Lower leg skin (tissue), 4 donors: ENCODE results near the gene PSRC1. TPM values are rescaled to one million over a fixed set of nuclear protein-coding genes. Genes with fewer than 3 reads are reported as not detected.

Experiments used
- DNase-seq, 2 donors: peaks; one replicate each; pipeline ENCODE4 v3.0.0-alpha.2; 2019; ENCODE audit warnings: low spot score in 2 of 2
- H3K4me3 ChIP-seq: fragments of 200-600 bp; sonication (generic); 2 replicates; pipeline ENCODE4 v1.5.1; 2017; ENCODE audit warnings: mild to moderate bottlenecking, low read depth; ENCODE audit not compliant: poor library complexity, severe bottlenecking
- POLR2A ChIP-seq, 2 donors: fragments of 450-650 bp; IDR thresholded peaks; one replicate each; pipeline ENCODE4 v1.6.1; 2016 to 2017; ENCODE audit warnings: antibody characterized with exemption in 2 of 2, mild to moderate bottlenecking in 1 of 2, moderate library complexity in 1 of 2
- WGBS, 2 donors: methylation state at CpG; one replicate each; pipeline ENCODE4 v1.1.5; 2018; 5-methylcytosine and 5-hydroxymethylcytosine counted together
- intact Hi-C: fragments of 100-400 bp; cut with DNase I; formaldehyde crosslinking; loops from one replicate; pipeline ENCODE4 v1.15.0; 2023; ENCODE audit warnings: low total_unique reads
- total RNA-seq, 4 donors: library from RNA; depleted of rRNA; stranded (reverse); fragments of >200 nt; gene quantifications; one replicate each; pipeline ENCODE4 v1.1.0, GENCODE V29; 2016
- TF ChIP-seq, protein P1 (sequence below), 3 donors: fragments of 450-650 bp; IDR thresholded peaks; one replicate each; pipeline ENCODE4 v1.5.1; 2016; ENCODE audit warnings: antibody characterized with exemption in 3 of 3, mild to moderate bottlenecking in 3 of 3, moderate library complexity in 2 of 3

The PSRC1 gene
- total RNA-seq, 4 donors from 2014 or later, result 2.8 to 6.9 (median 5.3) TPM

DNA sequence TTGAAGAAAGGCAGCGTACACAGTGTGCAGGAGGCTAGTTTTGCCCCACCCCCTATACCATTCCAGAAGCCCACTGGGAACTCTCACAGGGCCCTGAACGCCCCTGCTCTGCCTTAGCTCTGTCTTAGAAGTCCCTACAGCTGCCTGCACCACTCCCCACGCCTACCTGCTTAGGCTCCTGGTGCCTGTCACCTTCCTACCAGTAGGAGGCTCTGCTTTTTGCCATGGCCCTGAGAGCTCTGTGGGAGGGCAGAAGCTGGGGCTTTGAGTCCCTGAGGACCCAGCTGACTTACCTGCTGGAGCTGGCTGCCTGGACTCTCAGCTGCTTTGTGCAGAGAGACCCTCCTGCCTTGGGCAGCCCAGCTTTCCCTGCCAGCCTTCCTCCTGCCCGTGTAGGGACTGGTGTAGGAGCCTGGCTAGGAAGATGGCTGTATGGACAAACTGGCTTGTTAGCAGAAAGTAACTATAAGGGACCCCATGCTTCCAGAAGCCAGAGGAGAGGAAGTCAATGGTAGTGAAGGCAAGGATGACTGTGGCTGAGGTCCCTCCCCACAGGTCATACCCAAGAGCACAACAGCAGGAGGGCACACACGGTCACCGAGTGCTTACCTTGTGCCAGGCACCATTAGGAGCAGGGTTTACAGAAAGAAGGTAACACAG, 43.4 kb downstream of the PSRC1 start:
- TF ChIP-seq, protein P1, sequence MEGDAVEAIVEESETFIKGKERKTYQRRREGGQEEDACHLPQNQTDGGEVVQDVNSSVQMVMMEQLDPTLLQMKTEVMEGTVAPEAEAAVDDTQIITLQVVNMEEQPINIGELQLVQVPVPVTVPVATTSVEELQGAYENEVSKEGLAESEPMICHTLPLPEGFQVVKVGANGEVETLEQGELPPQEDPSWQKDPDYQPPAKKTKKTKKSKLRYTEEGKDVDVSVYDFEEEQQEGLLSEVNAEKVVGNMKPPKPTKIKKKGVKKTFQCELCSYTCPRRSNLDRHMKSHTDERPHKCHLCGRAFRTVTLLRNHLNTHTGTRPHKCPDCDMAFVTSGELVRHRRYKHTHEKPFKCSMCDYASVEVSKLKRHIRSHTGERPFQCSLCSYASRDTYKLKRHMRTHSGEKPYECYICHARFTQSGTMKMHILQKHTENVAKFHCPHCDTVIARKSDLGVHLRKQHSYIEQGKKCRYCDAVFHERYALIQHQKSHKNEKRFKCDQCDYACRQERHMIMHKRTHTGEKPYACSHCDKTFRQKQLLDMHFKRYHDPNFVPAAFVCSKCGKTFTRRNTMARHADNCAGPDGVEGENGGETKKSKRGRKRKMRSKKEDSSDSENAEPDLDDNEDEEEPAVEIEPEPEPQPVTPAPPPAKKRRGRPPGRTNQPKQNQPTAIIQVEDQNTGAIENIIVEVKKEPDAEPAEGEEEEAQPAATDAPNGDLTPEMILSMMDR (IDR thresholded peaks at IDR 0.05), result no peak
- no peak for TF ChIP-seq POLR2A (IDR thresholded peaks at IDR 0.05)
- intact Hi-C loops, result no loop called here
- 37 to 48% methylated on average over 6 of the region's 6 CpGs for whole genome bisulfite sequencing, 2 donors
- no peak overlapping the region for H3K4me3 ChIP-seq
- DNase-seq, result no peak

DNA sequence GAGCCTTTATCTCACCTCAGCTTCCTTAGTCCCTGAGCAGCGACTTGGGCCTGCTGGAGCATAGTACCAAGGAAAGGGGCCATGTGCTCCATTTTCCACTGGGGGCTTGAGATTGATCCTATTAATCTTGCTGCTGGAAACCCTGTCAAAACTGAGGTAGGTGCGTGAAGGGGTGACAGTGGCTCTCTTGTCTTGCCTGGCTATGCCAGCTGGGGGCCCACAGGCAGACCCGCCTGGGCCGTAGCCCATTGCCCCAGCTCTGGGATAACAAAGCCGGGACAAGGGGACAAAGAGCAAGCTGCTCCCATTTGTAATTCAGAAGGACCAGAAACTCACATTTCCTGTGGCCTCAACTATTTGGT, 43.9 kb downstream of the PSRC1 start:
- WGBS, 2 donors, result 76 to 77% methylated on average over 5 of the region's 5 CpGs
- intact Hi-C loops, result no loop called here
- DNase-seq, result no peak
- TF ChIP-seq, protein P1 (IDR thresholded peaks at IDR 0.05), result no peak
- TF ChIP-seq POLR2A (IDR thresholded peaks at IDR 0.05), result no peak
- no peak overlapping the region for H3K4me3 ChIP-seq

DNA sequence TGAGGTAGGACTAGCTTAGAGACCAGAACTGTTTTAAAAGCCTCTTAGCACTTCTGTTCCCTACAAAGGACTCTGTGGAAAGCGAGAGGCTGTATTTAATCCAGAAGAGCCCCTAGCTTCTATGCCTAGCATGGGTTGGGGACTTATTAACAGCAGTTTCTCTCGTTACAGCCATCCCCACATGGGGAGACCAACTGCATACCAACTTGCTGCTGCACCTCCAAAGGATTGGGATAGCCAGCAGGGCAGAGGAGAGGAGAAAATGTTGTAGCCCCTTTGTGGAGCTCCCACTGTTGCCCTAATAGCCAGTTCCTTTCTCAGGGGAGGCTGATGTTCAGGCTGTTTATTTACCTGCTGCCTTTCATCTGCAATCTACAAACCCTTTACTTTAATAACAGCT, 44.6 kb downstream of the PSRC1 start:
- 89 to 92% methylated on average over 2 of the region's 2 CpGs for WGBS, 2 donors
- no peak overlapping the region for H3K4me3 ChIP-seq
- no peak for DNase-seq
- intact Hi-C loops, result no loop called here
- TF ChIP-seq, protein P1 (IDR thresholded peaks at IDR 0.05), result no peak
- no peak for TF ChIP-seq POLR2A (IDR thresholded peaks at IDR 0.05)

DNA sequence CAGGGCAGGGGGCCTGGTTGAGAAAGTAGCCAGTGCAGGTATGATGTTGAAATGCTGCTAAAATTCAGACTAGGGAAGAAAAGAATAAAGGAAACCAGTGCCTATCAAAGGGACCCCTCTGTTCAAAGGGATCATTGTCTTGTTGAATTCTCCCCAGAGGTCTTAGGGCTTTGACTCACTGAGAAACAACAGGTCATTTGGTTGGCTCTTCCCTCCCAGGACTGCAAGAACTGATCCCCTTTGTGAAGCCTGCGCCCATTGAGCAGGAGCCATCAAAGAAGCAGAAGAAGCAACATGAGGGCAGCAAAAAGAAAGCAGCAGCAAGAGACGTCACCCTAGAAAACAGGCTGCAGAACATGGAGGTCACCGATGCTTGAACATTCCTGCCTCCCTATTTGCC, 45.4 kb downstream of the PSRC1 start:
- DNase-seq, result no peak
- H3K4me3 ChIP-seq, result no peak overlapping the region
- TF ChIP-seq, protein P1 (IDR thresholded peaks at IDR 0.05), result no peak
- no peak for TF ChIP-seq POLR2A (IDR thresholded peaks at IDR 0.05)
- WGBS, 2 donors, result 94 to 95% methylated on average over 3 of the region's 3 CpGs
- intact Hi-C loops, result no loop called here

DNA sequence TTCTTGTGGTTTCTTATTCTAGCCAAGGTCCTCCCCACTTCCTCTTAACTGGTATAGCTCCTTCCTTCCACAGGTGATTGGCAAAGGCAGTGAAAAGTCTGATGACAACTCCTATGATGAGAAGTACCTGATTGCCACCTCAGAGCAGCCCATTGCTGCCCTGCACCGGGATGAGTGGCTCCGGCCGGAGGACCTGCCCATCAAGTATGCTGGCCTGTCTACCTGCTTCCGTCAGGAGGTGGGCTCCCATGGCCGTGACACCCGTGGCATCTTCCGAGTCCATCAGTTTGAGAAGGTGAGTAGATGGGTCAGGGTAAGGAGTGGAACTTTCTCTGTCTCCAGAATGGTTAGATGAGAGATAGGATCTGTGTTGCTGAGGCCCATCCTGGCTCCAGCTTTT, 47.8 kb downstream of the PSRC1 start:
- 93 to 97% methylated on average over 7 of the region's 7 CpGs for WGBS, 2 donors
- TF ChIP-seq, protein P1 (IDR thresholded peaks at IDR 0.05), result no peak
- TF ChIP-seq POLR2A (IDR thresholded peaks at IDR 0.05), result no peak
- intact Hi-C loops, result no loop called here
- DNase-seq, result no peak
- no peak overlapping the region for H3K4me3 ChIP-seq

DNA sequence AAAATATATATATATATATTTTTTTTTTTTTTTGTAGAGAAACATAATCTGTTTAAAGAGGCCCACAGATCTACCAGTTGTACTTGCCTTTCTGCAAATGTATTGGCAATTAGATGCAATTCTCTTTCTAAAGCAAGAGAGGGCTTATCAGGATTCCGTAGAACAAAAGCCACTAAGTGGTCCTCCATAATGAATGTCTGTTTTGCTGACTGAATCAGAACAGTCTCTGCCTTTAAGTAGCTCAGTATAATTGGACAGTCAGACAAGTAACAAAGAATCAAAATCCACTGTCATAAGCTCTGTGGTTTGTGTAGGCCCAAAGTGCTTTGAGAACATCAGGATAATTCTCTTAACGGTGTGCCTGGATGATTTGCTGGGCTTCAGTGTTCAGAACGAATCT, 51.9 kb downstream of the PSRC1 start:
- no peak overlapping the region for H3K4me3 ChIP-seq
- DNase-seq, result no peak
- 90% methylated on average over 3 of the region's 3 CpGs for WGBS, 2 donors
- no peak for TF ChIP-seq POLR2A (IDR thresholded peaks at IDR 0.05)
- intact Hi-C loops, result no loop called here

Other genes with a start within 250 kb of the PSRC1 start
- 10 to 100 TPM; 44.3 to 75.3 (median 49.0) TPM for gene WDR47, start 241.0 kb downstream of the PSRC1 start, total RNA-seq
- gene TAF13, start 207.1 kb downstream of the PSRC1 start, total RNA-seq, result 10 to 100 TPM; 22.2 to 28.9 (median 23.9) TPM
- 10 to 100 TPM; 24.8 to 52.3 (median 34.3) TPM for gene TMEM167B, start 192.4 kb downstream of the PSRC1 start, total RNA-seq
- 10 to 100 TPM; 16.4 to 60.0 (median 33.9) TPM for gene ELAPOR1, start 169.0 kb downstream of the PSRC1 start, total RNA-seq
- gene SARS1, start 69.2 kb downstream of the PSRC1 start, total RNA-seq, result 100 to 1,000 TPM; 154 to 172 (median 165) TPM
- 100 to 1,000 TPM in 2 of 4 donors, 10 to 100 TPM in 2; 86.4 to 109 (median 102) TPM for gene CELSR2, start 33.6 kb downstream of the PSRC1 start, total RNA-seq
- gene MYBPHL, start 23.9 kb upstream of the PSRC1 start, total RNA-seq, result not detected
- 10 to 100 TPM; 29.8 to 53.1 (median 39.5) TPM for gene SORT1, start 114.8 kb upstream of the PSRC1 start, total RNA-seq
- 10 to 100 TPM; 24.6 to 46.6 (median 30.2) TPM for gene PSMA5, start 143.3 kb upstream of the PSRC1 start, total RNA-seq
- 1 to 10 TPM in 1 of 4 donors, under 1 TPM in 2, not detected in 1; 0.27 to 1.8 (median 0.38) TPM for gene SYPL2, start 183.4 kb upstream of the PSRC1 start, total RNA-seq
- 1 to 10 TPM; 4.3 to 7.8 (median 4.8) TPM for gene ATXN7L2, start 200.8 kb upstream of the PSRC1 start, total RNA-seq
- gene CYB561D1, start 210.9 kb upstream of the PSRC1 start, total RNA-seq, result 10 to 100 TPM; 11.3 to 22.7 (median 17.8) TPM
- 1 to 10 TPM; 3.9 to 7.9 (median 5.4) TPM for gene AMIGO1, start 226.6 kb upstream of the PSRC1 start, total RNA-seq